ENCODE measurements around the gene COL6A3.
"Not testable (repeated sequence)": the region's sequence is repeated elsewhere in the genome, so short reads cannot be mapped to it uniquely, and the experiment has no call there.

COL6A3 gene

DNA sequence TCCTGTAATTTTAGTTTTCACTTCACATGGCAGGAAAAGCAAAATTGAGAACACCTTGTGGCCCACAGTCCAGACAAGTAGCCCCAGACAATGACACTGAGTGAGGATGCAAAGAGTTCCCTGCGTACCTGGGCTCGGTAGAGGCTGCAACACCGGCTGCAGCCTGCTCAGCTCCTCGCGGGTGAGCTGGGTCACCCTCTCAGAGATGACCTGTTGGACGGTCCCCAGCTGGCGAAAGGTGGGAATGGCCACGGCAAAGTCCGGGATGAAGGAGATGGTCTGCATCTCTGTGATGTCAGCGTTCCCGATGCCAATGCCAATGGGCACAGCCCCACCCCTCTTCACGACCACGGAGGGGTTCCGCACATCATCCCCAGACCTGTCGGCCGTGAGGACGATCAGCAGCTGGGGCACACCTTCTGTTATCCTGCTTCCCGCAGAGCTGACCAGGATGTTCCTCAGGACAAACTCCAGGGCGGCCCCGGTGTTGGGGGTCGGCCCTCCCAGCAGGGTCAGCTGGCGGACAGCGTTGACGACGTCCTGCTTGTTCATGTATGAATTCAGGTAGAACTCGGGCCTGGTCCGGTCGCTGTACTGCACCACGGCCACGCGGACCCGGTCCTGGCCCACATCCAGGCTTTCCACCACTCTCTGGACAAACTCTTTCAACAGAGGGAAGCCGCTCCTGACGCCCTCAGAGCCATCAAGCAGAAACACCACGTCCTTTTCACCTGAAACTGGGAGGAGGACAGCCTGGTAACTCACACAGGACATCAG is 39.5 kb downstream of the COL6A3 start:
- no peak for DNase-seq

DNA sequence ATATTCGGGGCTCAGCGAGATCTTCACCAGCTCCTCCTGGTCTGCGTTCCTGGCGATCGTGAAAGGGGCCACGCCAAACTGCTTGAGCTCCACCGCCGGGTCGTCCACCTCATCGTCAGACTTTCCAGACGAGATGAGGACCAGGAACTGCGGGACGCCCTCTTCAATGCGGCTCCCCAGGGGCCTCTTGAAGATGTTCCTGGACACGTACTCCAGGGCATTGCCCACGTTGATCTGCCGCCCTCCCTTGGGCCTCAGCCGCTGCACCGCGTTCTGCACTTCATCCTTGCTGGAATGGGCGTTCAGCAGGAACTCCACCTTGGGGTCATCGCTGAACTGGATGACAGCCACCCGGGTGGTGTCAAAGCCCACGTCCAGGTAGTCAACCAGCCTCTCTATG is 42.1 kb downstream of the COL6A3 start:
- DNase-seq: no peak

DNA sequence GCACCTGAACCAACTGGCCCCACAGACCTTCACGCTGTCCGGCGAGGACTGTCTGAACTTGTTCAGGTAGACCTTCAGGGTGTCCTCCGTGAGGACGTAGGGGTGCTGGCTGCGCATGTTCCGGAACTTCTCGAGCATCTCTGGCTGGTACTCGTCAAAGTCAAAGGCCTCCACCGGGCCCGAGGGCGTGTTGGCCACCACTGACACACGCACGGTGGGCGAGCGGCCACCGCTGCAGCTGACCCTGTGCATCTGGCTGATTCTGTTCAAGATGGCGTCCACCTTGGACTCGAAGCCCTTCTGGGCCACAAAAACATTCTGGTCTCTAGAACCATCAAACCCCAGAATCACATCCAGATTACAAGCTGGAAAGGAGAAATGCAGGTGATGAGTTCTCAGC is 48.3 kb downstream of the COL6A3 start:
- DNase-seq: no peak

DNA sequence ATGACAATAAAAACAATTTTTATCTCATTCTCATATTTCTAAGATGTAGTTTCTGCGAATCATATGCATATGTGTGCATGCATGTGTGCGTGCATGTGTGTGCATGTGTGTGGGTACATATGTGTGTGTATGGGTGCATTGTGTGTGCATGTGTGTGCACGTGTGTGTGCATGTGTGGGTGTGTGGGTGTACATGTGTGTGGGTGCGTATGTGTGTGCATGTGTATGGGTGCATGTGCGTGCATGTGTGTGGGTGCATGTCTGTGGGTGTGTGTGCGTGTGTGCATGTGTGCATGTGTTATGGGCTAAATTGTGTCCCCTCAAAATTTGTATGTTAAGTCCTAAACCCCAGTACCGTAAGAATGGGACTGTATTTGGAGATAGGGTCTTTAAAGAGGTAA is 49.3 kb downstream of the COL6A3 start:
- DNase-seq: no peak

DNA sequence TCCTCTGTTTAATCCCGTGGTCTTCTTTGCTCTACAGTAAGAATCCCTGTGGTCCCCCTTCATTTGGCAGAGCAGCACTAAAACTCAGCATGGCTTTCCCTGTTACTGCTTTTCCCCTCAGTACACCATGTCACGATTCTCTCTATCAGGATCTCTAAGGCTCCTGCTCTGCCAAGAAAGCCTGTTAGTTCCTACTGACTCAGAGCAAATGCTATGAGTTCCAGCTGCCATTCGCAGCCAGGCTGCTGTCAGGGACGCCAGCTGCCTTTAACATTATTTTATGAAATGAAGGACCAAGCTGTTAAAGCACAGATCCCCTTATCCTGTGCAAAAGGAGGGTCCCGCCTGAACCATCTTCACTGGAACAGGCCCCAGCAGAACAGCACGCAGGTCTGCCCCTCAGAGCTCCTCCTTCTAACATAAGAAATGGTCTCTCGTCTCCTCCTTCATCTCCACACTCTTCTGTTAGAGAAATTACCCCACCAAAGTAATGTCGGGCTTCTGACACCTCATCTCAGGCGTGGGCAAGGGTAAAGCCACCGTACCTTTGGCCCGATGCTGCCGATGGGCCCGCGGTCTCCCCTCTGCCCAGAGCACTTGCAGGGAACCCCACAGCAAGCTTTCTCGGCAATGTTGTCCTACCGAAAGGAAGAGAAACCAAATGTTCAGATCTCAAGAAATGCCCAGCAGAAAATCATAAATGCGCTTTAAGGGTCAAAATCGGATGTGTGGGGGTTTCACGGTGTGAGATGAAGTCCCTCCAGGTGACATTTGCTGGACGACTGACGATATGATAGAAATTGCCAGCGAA is 52.6 kb downstream of the COL6A3 start:
- peak; percentile 49 for DNase-seq

DNA sequence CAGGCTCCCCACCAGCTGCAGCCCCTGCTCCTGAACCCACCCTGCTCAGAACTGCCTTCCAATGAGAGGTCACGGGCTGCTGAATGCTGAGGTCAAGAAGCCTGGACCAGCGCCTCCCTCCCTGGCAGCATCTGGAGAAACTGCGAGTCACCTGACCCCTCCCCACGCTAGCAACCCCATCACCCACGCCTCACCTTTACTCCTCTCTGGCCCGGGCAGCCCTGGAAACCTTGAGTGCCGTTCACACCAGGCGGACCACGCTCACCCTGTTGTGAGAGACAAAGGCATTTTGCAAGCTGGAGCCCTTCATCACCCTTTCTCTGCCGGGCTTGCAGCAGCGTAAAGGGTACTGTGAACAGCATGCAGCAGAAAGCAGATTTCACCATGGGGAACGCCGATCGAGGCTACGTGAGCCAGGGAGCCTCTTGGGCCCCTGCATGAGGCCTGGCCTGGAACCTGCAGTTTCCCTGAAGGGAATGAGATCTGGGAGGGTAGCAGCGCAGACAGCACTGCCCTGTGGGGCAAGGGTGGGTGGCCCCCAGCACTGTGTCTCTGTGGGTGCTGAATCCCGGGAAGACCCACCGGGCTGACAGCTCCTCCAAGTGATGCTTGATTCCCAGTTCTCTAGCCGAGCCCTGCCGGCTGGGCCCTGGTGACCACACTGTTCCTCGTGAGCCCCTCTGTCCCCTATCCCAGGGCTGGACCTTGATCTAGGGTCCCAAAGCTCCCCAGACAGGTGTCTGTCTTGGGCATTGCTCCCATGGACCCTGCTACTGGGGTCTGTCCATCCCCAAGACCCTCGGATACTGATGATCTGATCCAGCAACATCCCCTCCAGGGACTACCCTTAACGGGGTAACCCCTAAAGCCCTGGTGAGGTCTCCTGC is 53.8 kb downstream of the COL6A3 start:
- no peak for DNase-seq

DNA sequence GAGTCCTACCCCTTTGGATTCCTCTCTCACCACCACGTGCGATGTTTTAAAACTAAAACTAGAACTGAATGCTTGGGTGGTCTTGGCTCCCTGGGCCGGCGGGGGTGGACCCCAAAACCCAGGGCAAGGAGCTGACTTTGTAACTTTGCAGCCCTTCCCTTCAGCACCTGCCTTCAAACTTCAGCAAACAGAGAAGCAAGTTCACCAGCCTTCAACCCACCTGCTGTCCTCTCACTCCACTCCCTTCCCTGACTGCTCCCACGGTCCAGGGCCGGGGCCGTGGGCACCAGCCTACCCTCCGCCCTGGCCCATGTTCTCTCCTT is 54.5 kb downstream of the COL6A3 start:
- DNase-seq: no peak

DNA sequence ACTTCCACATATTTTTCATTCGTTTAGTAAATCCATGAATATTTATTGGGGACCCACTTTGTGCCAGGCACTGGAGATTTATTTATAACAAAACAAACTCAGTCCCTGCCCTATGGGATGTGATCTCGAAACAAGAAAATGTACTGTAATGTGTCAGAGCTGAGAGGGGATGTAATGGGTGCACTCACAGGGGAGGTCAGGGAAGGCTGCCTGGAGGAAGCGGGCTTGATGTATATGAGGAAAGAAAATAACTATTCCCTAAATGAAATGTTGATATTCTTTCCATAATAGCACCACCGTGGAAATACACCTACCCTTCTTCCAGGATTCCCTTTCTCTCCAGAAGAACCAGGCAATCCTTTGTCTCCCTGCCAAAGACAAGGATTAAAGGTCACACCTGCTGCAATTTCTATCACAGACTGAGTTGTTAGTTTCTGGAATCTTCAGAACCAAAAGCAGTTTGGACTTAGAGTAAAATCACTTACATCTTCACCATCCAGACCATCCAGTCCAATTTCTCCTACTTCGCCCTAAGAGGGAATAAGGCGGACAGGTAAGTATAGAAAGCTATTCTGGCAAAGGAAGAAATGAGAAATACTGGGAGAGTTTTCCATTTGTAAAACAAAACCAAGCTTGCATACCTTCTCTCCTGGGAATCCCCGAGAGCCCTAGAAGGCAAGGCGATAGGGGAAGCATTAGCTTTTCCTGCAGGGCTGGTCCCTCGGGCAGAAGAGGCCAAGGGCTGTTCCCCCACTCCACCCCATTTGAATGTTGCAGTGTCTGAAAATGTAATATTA is 55.0 kb downstream of the COL6A3 start:
- no peak for DNase-seq

DNA sequence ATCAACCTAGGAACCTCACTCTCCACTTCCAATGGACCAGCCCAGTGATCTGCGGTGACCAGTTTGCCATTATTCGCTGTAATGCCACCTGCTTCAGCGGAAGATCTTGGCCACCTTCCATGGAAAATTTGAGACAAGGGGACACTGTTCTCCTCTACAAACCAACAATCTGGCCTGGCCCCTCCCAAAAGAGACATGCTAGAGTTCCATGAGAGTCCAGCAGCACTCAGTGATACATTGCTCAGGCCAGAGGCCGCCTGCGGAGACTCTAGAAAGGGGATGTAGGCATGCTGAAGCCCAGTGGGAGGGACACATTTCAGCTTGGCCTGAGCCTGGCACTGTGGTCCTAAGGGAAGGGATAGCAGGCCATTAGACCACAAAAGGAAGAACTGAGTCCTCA is 58.3 kb downstream of the COL6A3 start:
- DNase-seq: no peak

DNA sequence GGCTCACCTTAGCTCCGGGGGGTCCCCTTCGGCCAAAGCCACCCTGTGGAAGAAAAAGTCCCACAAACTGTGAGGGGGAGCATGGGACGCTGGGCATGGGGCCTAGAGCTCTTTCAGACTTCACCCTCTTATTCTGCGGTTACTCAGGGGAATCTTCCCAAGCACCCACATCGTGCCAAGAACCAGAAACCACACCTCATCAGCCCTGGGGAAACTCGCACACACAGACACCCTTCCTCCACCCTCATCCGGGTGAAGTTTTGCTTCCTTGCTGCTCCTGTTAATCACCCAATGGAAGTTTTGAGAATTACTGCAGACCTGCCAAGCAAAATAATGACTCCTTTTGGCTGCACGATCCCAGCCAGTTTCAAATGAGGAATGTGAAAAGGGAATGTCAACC is 59.1 kb downstream of the COL6A3 start:
- DNase-seq: peak; percentile 50

DNA sequence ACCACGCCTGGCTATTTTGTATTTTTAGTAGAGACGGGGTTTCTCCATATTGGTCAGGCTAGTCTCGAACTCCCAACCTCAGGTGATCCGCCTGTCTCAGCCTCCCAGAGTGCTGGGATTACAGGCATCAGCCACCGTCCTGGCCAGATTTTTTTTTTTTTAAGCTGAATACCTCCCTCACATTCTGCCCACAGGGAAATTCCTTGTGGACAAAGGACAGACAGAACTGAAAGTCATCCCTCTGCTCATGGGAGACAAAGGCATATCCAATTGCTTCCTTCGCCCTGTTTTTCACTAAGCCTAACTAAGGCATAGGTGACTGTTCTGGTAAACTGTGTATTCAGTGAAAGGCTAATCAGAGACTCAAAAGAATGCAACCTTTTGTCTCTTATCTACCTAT is 59.8 kb downstream of the COL6A3 start:
- DNase-seq: not testable (repeated sequence)

DNA sequence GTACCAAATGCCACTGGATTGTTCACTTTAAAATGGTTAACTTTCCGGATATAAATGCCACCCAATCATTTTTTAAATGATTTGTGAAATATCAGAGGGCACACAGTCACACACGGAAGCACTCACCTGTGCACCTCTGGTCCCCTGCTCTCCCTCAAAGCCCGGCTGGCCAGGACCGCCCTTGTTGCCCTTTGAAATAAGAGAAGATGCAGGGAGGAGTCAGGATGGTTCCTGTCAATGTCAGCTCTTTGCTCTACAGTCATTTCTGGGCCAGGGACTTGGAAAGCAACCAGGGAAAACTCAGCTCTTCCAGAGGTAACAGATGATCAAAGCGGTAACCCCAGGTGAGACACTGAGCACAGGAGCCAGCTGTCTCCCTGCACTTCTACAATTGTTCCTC is 60.7 kb downstream of the COL6A3 start:
- DNase-seq: no peak

DNA sequence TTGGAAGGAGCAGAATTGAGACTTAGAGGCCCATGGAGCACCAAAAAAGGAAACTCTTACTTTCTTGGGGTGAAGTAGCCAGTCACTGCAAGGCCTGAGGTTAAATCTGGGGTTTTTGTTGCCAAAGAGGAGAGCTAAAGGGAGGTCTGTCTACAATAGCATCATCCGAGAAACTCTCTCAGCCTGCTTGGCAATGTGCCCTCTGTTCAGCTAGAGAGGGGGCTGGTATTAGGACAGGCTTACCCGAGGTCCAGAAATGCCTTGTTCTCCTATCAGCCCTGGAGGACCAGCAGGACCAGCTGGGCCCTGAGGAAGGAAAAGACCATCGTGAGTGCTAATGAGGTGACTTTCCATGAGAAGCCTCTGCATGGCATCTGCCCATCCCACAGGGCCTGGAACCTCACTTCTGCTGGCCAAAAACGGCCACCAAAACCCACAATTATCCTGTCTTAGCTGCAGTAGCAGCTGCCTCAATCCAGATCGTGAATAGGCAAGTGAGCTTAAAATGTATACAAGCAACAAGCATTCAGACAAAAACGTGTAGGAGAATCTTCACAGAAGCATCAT is 61.6 kb downstream of the COL6A3 start:
- no peak for DNase-seq

DNA sequence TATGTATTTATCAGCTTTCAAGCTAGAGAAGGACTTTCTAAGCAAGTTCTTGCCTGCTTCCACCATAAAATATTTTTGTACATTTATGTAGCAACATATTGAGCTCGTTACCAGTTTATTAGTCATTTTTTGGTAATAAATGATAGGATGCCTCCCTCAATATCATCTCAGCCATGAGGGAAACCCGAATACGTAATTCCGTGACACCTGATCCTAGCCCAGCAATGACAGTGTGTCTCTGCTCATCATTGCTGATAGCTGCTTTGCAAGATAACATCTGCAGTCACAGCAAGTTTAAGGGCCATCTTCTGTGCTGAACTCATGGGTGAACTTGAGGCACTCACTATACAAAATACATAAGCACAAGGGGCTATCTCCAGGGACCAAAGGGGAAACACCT is 62.2 kb downstream of the COL6A3 start:
- no peak for DNase-seq

DNA sequence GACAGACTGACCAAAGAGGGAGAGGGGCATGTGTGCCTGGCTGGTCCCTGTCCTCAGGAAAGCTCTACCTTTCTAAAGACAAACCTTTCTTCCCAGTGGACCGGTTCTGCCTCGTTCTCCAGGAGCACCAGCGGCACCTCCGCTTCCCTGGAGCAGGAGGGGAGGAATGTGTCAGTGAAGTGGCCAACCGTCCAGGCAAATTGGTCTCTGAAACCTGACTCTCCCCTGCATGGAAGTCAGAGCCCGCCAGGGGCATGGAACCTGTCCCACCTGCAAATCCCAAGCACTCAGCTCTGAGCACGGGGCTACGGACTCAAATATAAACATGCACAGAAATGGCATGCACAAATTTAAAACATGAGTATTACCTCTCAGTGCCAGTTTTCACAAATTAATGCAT is 62.9 kb downstream of the COL6A3 start:
- DNase-seq: no peak

DNA sequence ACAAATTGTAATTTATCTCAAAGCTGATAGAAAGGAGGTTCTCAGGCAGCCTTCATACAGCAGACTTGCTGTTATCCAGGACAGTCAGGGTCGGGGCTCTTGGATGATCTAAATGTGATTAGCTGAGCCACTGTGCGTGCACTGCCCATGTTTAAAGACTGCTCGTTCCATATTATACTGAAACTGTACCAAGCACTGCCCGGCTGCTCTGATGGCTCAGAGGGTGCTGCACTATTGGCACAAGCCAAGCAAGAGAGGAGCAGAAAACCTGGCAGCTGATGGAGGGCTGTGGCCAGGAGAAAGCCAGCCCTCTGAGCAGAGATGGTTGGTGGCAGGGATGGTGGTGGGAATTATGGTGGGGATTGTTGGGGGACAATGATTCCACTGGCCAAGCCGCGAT is 63.4 kb downstream of the COL6A3 start:
- DNase-seq: no peak

DNA sequence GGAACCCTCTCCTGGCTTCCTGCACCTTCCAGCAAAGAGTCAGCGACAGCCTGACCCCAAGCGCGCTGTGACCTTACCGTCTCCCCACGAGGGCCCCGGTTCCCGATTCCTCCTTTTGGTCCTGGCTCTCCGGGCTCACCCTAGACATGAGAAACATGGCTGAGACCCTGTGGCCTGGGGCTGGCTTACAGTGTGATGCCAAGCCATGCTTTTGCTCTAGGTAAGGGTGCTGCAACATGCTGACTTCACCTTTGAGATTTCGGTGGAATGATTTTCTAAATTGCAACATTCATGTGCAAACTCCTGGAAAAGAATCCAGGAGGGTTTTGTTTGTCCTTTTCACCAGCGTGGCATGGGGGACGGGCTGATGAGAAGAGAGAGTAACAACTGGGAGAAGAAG is 63.9 kb downstream of the COL6A3 start:
- no peak for DNase-seq

DNA sequence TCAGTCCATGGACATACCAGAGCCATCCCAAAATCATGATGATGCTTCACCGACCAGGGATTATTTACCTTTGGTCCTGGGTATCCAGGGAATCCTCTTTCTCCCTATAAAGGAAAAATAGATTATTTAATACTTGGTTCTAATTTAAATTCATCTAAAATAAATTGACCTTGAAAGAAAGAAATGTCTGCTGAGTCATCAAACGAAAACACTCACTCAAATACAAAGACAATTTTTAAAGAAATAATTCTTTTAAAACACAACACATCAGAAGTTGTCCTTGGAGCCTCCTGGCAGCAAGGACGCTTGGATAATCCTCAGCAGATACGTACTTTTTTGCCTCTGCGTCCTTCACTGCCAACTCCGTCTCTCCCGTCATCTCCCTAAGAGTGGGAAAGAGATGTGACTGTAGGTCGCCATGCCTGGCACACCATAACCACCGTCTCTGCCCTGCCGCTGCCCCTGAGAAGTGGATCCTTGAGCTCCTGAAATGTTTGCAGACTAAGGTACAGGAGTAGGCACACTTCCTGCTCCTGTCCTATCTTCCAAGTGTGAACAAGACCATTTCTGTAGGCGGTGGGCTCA is 65.6 kb downstream of the COL6A3 start:
- no peak for DNase-seq

DNA sequence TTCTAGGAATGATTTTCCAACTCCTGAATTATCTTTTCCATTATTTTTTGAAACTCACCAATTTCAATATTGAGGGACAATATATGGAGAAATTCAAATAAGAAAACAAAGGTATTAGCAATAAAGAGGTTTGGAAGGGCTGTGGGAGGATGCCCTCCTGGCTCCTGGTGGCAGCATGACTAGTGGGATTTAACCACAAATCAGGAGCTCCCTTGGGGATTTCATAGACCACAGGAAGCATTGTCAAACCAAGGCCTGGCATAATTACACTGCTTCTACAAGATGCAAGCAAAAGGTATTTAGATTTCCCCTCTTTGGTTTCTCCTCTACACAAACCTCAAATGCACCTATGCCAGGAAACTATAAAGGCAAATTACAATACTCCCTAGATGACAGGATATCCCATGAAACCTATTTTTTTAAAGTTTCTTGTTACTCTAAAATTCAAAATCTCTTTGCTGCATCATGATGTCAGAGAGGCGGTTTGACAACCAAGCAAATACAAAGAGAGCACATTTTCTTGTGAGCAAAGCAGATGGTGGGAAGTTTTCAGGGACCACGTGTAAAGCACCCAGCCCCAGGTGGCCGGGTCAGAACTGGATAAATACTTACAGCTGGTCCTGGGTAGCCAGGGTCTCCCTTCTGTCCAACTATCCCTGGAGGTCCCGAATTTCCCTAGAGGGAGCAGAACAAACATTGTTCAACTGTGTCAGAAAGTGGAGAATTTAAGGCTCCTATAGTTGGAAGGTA is 67.9 kb downstream of the COL6A3 start:
- DNase-seq: no peak

DNA sequence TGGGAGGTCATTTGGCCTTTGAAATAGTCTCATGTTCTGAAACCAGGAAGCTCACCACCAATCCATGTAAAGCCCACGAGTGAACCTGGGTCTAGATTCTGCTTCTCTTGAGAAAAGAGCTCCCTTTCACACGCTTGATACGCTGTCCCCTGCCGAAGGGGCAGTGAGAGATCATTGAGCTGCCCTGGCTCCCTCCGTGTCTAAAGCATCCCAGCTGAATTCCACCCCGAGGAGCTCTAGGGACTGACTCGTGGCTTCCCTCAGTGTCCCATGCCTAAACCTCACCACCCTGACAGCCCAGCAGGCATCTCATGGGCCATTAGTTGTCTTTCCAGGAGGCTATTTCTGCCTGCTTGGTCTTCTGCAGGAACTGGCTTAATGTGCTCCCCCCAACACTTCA is 68.6 kb downstream of the COL6A3 start:
- DNase-seq: no peak

DNA sequence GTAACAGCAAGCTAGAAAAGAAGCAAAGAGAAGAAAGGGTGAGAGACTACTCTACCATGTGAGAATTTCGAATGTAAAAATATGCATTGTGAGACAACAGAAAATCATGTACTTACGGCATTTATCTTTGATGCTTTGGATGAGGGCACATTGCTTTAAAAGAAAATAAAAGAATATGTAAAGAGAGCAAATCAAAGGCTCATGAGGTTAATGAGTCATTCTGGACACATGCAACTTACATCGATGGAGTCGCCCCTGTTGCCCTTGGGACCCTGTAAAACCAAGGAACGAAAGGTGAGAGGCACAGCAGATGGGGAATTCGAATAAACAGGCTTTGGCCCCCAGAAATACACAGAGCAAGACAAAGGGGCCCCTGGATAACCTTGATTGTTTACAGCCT is 69.0 kb downstream of the COL6A3 start:
- no peak for DNase-seq
